SH-SY5Y (cell line): ENCODE data around the gene OXLD1.

Experiments used
- GATA2 ChIP-seq: IDR thresholded peaks from 2 replicates; pipeline ENCODE4 v1.6.1; 2011; ENCODE audit warnings: mild to moderate bottlenecking, low read depth, low read length
- GATA3 ChIP-seq: IDR thresholded peaks from 2 replicates; pipeline ENCODE4 v1.6.1; 2011; ENCODE audit warnings: low read depth, mild to moderate bottlenecking, low read length, moderate library complexity

- TF ChIP-seq GATA3 (no peak), GATA2 (no peak)
Measured at GRCh38 chr17:81696218-81696941, 30.0 kb upstream of the OXLD1 start.
